ENCODE data around the gene MXRA8. TPM values are rescaled to one million over a fixed set of nuclear protein-coding genes. Genes with fewer than 3 reads are reported as not detected.

The MXRA8 gene
- total and polyA plus RNA-seq, 2 donors from 2014 or later = 26.0 to 64.7 TPM

DNA sequence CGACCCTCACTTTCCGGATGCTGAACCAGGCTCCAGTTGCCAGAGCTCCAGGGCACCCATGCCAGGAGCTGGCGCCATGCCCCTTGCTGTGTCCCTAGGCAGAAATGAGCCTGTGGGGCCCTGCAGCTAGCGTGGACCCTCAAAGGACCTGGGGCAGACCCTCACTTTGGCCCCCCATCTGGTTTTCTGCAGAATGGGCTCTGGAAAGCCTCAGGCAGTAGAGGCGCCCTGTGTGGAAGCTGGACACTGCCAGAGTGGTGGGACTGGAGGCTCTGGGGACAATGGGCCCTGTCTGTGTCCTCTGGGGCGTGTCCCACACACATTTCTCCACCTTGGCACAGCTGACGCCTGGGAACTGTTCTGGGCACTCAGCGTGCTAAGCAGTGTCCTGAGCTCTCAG lies 22.9 kb upstream of the MXRA8 start:
- intact Hi-C loops (cut with DNase I) = no loop called here
- FAIRE-seq = no peak

GRCh38 chr1:1380860-1381259 lies 22.5 kb upstream of the MXRA8 start:
- H3K27me3 ChIP-seq (ENCODE audit: control insufficient read depth, insufficient read depth, low read length) = no peaks in the 10 kb centered on the region
- H3K36me3 ChIP-seq (ENCODE audit: control insufficient read depth in 2 of 3, insufficient read depth in 3 of 3, low read length in 3 of 3) = peaks cover 0 to 5% (median under 1%) of the 10 kb centered on the region in 3 donors
- FAIRE-seq (no peak), DNase-seq (no peak)
- H3K9ac ChIP-seq (ENCODE audit: low read length in 3 of 3) = no peak overlapping the region
- intact Hi-C loops (cut with DNase I) = no loop called here
- no peak for TF ChIP-seq CTCF (IDR thresholded peaks at IDR 0.05; ENCODE audit: borderline replicate concordance, extremely low read depth, insufficient read depth)
- H3K4me1 ChIP-seq (ENCODE audit: control insufficient read depth in 2 of 3, insufficient read depth in 2 of 3, low read depth in 1 of 3, low read length in 3 of 3) = no peaks in the 10 kb centered on the region
- H3K27ac ChIP-seq (ENCODE audit: low read depth in 2 of 2, low read length in 2 of 2) = no peak overlapping the region
- no peak overlapping the region for H3K4me3 ChIP-seq (ENCODE audit: low read length in 3 of 3)
- H3K9me3 ChIP-seq (ENCODE audit: control insufficient read depth in 2 of 3, insufficient read depth in 1 of 3, low read length in 3 of 3) = no peaks in the 10 kb centered on the region

More for the DNA sequence above, 22.9 kb upstream of the MXRA8 start:
- Histone ChIP-seq H3K4me3 (ENCODE audit: low read length in 3 of 3) (no peak overlapping the region), H3K4me1 (ENCODE audit: control insufficient read depth in 2 of 3, insufficient read depth in 2 of 3, low read depth in 1 of 3, low read length in 3 of 3) (no peaks in the 10 kb centered on the region), H3K36me3 (ENCODE audit: control insufficient read depth in 2 of 3, insufficient read depth in 3 of 3, low read length in 3 of 3) (peaks cover 0 to 9% (median 5%) of the 10 kb centered on the region in 3 donors), H3K9ac (ENCODE audit: low read length in 3 of 3) (no peak overlapping the region), H3K9me3 (ENCODE audit: control insufficient read depth in 2 of 3, insufficient read depth in 1 of 3, low read length in 3 of 3) (no peaks in the 10 kb centered on the region), H3K27ac (ENCODE audit: low read depth in 2 of 2, low read length in 2 of 2) (no peak overlapping the region), H3K27me3 (ENCODE audit: control insufficient read depth, insufficient read depth, low read length) (no peaks in the 10 kb centered on the region)
- TF ChIP-seq CTCF (IDR thresholded peaks at IDR 0.05; ENCODE audit: borderline replicate concordance, extremely low read depth, insufficient read depth) = no peak
- DNase-seq = no peak

GRCh38 chr1:1377540-1378205 lies 19.3 kb upstream of the MXRA8 start:
- Histone ChIP-seq H3K4me1 (ENCODE audit: control insufficient read depth in 2 of 3, insufficient read depth in 2 of 3, low read depth in 1 of 3, low read length in 3 of 3) (peaks cover 0 to 12% (median 0%) of the 10 kb centered on the region in 3 donors), H3K4me3 (ENCODE audit: low read length in 3 of 3) (no peak overlapping the region), H3K27me3 (ENCODE audit: control insufficient read depth, insufficient read depth, low read length) (no peaks in the 10 kb centered on the region), H3K9me3 (ENCODE audit: control insufficient read depth in 2 of 3, insufficient read depth in 1 of 3, low read length in 3 of 3) (no peaks in the 10 kb centered on the region), H3K36me3 (ENCODE audit: control insufficient read depth in 2 of 3, insufficient read depth in 3 of 3, low read length in 3 of 3) (peaks cover 0 to 4% (median 0%) of the 10 kb centered on the region in 3 donors), H3K9ac (ENCODE audit: low read length in 3 of 3) (no peak overlapping the region), H3K27ac (ENCODE audit: low read depth in 2 of 2, low read length in 2 of 2) (no peak overlapping the region)
- DNase-seq = no peak
- intact Hi-C loops (cut with DNase I) = no loop called here
- FAIRE-seq = no peak
- TF ChIP-seq CTCF (IDR thresholded peaks at IDR 0.05; ENCODE audit: borderline replicate concordance, extremely low read depth, insufficient read depth) = no peak

Data from kidney (tissue), 14 donors.